ENCODE measurements around the gene PLEK. TPM values are rescaled to one million over a fixed set of nuclear protein-coding genes. Genes with fewer than 3 reads are reported as not detected.
"Not testable (repeated sequence)": the region's sequence is repeated elsewhere in the genome, so short reads cannot be mapped to it uniquely, and the experiment has no call there.

The PLEK gene
- polyA plus RNA-seq, 1 donor from 2014 or later: 0.07 TPM

DNA sequence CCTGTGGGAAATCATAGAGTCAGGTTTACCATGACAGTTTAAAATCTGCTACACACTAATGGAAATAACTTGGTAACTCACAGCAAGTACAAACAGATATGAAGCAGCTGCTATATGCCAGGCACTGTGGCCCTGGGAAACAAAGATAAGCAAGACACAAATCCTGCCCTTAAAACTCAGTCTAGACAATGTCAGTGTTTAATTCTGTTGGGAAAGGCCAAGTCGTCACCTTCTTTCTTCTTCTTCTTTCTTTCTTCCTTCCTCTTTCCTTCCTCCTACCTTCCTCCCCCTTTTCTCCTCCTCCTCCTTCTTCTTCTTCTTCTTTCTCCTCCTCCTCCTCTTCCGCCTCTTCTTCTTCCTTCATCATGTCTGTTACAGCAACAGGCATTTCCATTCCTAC is 26.8 kb downstream of the PLEK start:
- no peak overlapping the region for H2AFZ ChIP-seq (ENCODE audit: low read depth, low read length)
- H3K9me3 ChIP-seq (ENCODE audit: low read length): no peaks in the 10 kb centered on the region
- H3K9ac ChIP-seq (ENCODE audit: low read length): no peak overlapping the region
- no peaks in the 10 kb centered on the region for H3F3A ChIP-seq (ENCODE audit: insufficient read depth, low read length, poor library complexity, severe bottlenecking)
- H3K27ac ChIP-seq (ENCODE audit: low read length): no peak overlapping the region
- no peaks in the 10 kb centered on the region for H3K79me2 ChIP-seq (replicated peaks; ENCODE audit: insufficient read depth, low read length)
- H3K27me3 ChIP-seq (ENCODE audit: insufficient read depth, low read depth, low read length): no peaks in the 10 kb centered on the region
- no peaks in the 10 kb centered on the region for H3K36me3 ChIP-seq (ENCODE audit: insufficient read depth, low read length)
- TF ChIP-seq SMC3 (conservative IDR thresholded peaks at IDR 0.05; ENCODE audit: poor library complexity) (no peak), EP300 (conservative IDR thresholded peaks at IDR 0.05; ENCODE audit: poor library complexity, severe bottlenecking) (no peak), EZH2 (IDR thresholded peaks at IDR 0.05; ENCODE audit: borderline replicate concordance, insufficient read depth, low read length, poor library complexity, severe bottlenecking) (no peak), RAD21 (conservative IDR thresholded peaks at IDR 0.05) (no peak), TAF1 (IDR thresholded peaks at IDR 0.05; ENCODE audit: low read depth) (no peak), POLR2AphosphoS5 (IDR thresholded peaks at IDR 0.05) (no peak), MXI1 (conservative IDR thresholded peaks at IDR 0.05; ENCODE audit: poor library complexity, severe bottlenecking) (no peak)
- TF ChIP-seq, protein P1, sequence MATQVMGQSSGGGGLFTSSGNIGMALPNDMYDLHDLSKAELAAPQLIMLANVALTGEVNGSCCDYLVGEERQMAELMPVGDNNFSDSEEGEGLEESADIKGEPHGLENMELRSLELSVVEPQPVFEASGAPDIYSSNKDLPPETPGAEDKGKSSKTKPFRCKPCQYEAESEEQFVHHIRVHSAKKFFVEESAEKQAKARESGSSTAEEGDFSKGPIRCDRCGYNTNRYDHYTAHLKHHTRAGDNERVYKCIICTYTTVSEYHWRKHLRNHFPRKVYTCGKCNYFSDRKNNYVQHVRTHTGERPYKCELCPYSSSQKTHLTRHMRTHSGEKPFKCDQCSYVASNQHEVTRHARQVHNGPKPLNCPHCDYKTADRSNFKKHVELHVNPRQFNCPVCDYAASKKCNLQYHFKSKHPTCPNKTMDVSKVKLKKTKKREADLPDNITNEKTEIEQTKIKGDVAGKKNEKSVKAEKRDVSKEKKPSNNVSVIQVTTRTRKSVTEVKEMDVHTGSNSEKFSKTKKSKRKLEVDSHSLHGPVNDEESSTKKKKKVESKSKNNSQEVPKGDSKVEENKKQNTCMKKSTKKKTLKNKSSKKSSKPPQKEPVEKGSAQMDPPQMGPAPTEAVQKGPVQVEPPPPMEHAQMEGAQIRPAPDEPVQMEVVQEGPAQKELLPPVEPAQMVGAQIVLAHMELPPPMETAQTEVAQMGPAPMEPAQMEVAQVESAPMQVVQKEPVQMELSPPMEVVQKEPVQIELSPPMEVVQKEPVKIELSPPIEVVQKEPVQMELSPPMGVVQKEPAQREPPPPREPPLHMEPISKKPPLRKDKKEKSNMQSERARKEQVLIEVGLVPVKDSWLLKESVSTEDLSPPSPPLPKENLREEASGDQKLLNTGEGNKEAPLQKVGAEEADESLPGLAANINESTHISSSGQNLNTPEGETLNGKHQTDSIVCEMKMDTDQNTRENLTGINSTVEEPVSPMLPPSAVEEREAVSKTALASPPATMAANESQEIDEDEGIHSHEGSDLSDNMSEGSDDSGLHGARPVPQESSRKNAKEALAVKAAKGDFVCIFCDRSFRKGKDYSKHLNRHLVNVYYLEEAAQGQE (IDR thresholded peaks at IDR 0.05; ENCODE audit: borderline replicate concordance): no peak
- TF ChIP-seq, protein P2, sequence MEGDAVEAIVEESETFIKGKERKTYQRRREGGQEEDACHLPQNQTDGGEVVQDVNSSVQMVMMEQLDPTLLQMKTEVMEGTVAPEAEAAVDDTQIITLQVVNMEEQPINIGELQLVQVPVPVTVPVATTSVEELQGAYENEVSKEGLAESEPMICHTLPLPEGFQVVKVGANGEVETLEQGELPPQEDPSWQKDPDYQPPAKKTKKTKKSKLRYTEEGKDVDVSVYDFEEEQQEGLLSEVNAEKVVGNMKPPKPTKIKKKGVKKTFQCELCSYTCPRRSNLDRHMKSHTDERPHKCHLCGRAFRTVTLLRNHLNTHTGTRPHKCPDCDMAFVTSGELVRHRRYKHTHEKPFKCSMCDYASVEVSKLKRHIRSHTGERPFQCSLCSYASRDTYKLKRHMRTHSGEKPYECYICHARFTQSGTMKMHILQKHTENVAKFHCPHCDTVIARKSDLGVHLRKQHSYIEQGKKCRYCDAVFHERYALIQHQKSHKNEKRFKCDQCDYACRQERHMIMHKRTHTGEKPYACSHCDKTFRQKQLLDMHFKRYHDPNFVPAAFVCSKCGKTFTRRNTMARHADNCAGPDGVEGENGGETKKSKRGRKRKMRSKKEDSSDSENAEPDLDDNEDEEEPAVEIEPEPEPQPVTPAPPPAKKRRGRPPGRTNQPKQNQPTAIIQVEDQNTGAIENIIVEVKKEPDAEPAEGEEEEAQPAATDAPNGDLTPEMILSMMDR (IDR thresholded peaks at IDR 0.05; ENCODE audit: poor library complexity, severe bottlenecking): no peak
- no peaks in the 10 kb centered on the region for H4K20me1 ChIP-seq (ENCODE audit: insufficient read depth)
- no peak overlapping the region for H3K4me2 ChIP-seq (ENCODE audit: low read length)
- H3K4me3 ChIP-seq (ENCODE audit: low read length): no peak overlapping the region
- no peaks in the 10 kb centered on the region for H3K9me2 ChIP-seq (ENCODE audit: insufficient read depth, low read length)

DNA sequence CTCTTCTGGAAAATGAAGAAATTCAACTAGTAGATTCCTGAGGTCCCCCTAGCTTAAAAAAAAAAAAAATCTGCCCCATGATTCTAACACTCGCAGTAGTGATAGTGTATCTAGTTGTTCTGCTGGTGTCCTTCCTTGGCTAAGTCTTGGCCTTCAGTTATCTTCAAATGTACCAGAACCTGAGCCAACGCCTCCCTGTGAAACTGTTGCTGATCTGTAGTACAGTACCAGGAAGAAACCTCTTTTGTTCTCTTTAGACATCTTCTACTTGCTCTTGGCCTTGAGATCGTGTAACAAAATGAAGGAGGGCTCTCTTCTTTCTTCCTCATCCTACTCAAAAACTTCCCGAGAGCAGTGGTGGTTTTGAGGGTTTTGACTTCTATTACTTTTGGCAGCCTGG is 31.0 kb downstream of the PLEK start:
- H3K27ac ChIP-seq (ENCODE audit: low read length): no peak overlapping the region
- H3K9me3 ChIP-seq (ENCODE audit: low read length): no peaks in the 10 kb centered on the region
- H3K36me3 ChIP-seq (ENCODE audit: insufficient read depth, low read length): no peaks in the 10 kb centered on the region
- TF ChIP-seq TAF1 (IDR thresholded peaks at IDR 0.05; ENCODE audit: low read depth): no peak
- TF ChIP-seq, protein P1 (IDR thresholded peaks at IDR 0.05; ENCODE audit: borderline replicate concordance): no peak
- TF ChIP-seq, protein P2 (IDR thresholded peaks at IDR 0.05; ENCODE audit: poor library complexity, severe bottlenecking): no peak
- TF ChIP-seq SMC3 (conservative IDR thresholded peaks at IDR 0.05; ENCODE audit: poor library complexity): no peak
- no peak for TF ChIP-seq POLR2AphosphoS5 (IDR thresholded peaks at IDR 0.05)
- TF ChIP-seq EZH2 (IDR thresholded peaks at IDR 0.05; ENCODE audit: borderline replicate concordance, insufficient read depth, low read length, poor library complexity, severe bottlenecking): no peak
- TF ChIP-seq RAD21 (conservative IDR thresholded peaks at IDR 0.05): no peak
- no peak for TF ChIP-seq EP300 (conservative IDR thresholded peaks at IDR 0.05; ENCODE audit: poor library complexity, severe bottlenecking)
- TF ChIP-seq MXI1 (conservative IDR thresholded peaks at IDR 0.05; ENCODE audit: poor library complexity, severe bottlenecking): no peak
- no peak overlapping the region for H3K9ac ChIP-seq (ENCODE audit: low read length)
- no peak overlapping the region for H2AFZ ChIP-seq (ENCODE audit: low read depth, low read length)
- no peaks in the 10 kb centered on the region for H3K79me2 ChIP-seq (replicated peaks; ENCODE audit: insufficient read depth, low read length)
- H3K9me2 ChIP-seq (ENCODE audit: insufficient read depth, low read length): no peaks in the 10 kb centered on the region
- H3F3A ChIP-seq (ENCODE audit: insufficient read depth, low read length, poor library complexity, severe bottlenecking): no peaks in the 10 kb centered on the region
- no peak overlapping the region for H3K4me2 ChIP-seq (ENCODE audit: low read length)
- no peaks in the 10 kb centered on the region for H3K27me3 ChIP-seq (ENCODE audit: insufficient read depth, low read depth, low read length)
- H4K20me1 ChIP-seq (ENCODE audit: insufficient read depth): no peaks in the 10 kb centered on the region
- no peak overlapping the region for H3K4me3 ChIP-seq (ENCODE audit: low read length)

DNA sequence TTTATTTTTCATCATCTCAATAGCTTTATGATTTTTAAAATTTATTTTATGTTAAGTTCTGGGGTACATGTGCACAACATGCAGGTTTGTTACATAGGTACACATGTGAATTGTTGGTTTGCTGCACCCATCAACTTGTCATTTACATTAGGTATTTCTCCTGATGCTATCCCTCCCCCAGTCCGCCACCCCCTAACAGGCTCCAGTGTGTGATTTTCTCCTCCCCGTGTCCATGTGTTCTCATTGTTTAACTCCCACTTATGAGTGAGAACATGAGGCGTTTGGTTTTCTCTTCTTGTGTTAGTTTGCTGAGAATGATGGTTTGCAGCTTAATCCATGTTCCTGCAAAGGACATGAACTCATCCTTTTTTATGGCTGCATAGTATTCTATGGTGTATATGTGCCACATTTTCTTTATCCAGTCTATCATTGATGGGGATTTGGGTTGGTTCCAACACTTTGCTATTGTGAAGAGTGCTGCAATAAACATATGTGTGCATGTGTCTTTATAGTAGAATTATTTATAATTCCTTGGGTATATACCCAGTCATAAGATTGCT is 32.7 kb downstream of the PLEK start:
- H3K36me3 ChIP-seq (ENCODE audit: insufficient read depth, low read length); H3K9me3 ChIP-seq (ENCODE audit: low read length); H3K27ac ChIP-seq (ENCODE audit: low read length); H3K9me2 ChIP-seq (ENCODE audit: insufficient read depth, low read length); H4K20me1 ChIP-seq (ENCODE audit: insufficient read depth); H3K4me2 ChIP-seq (ENCODE audit: low read length); H3K9ac ChIP-seq (ENCODE audit: low read length); H3K4me3 ChIP-seq (ENCODE audit: low read length); H3K79me2 ChIP-seq (replicated peaks; ENCODE audit: insufficient read depth, low read length); H2AFZ ChIP-seq (ENCODE audit: low read depth, low read length); H3F3A ChIP-seq (ENCODE audit: insufficient read depth, low read length, poor library complexity, severe bottlenecking); H3K27me3 ChIP-seq (ENCODE audit: insufficient read depth, low read depth, low read length): not testable (repeated sequence)
